ENCODE data around the gene CADM2.

Gene CADM2

GRCh38 chr3:85560088-85560785 lies 601.4 kb downstream of the CADM2 start:
- no peaks in the 10 kb centered on the region for H3K36me3 ChIP-seq (ENCODE audit: insufficient read depth, low read length)
- no peaks in the 10 kb centered on the region for H3K4me1 ChIP-seq (ENCODE audit: insufficient read depth, low read length)
- H3K27me3 ChIP-seq (ENCODE audit: insufficient read depth, low read length): no peaks in the 10 kb centered on the region
- H2AFZ ChIP-seq (ENCODE audit: low read depth, low read length): no peak overlapping the region
- H3K4me3 ChIP-seq (ENCODE audit: low read length): no peak overlapping the region
- H3K9me3 ChIP-seq (ENCODE audit: low read length): no peaks in the 10 kb centered on the region

DNA sequence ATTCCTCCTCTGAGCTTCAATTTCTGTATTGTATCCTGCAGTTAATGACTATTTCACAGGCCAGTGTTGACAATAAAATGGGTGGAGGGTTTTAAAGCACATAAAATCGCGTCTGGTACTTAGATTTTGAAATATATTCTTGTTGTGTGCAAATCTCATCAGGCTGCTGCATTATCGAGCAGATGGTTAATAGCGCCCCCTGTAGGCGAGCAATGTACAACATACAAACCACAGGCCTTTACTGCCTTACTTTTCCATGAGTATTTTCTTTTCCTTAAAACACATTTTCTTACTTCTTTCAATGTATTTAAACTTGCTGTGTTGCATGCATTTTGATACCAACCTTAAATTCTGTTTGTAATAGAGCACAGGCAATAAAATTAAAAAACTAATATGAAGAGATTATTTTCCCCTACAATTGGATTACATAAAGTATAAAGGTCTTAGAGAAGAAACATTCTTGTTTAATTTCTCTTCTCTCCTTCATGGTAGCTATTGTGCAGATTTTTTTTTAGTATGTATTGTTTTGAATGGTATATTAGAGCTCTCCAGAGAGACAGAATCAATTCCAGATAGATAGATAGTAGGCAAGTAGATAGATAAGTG lies 608.4 kb downstream of the CADM2 start:
- Histone ChIP-seq H2AFZ (ENCODE audit: low read depth, low read length) (no peak overlapping the region), H3K4me1 (ENCODE audit: insufficient read depth, low read length) (no peaks in the 10 kb centered on the region), H3K27me3 (ENCODE audit: insufficient read depth, low read length) (no peaks in the 10 kb centered on the region), H3K36me3 (ENCODE audit: insufficient read depth, low read length) (no peaks in the 10 kb centered on the region), H3K9me3 (ENCODE audit: low read length) (no peaks in the 10 kb centered on the region), H3K4me3 (ENCODE audit: low read length) (no peak overlapping the region)

DNA sequence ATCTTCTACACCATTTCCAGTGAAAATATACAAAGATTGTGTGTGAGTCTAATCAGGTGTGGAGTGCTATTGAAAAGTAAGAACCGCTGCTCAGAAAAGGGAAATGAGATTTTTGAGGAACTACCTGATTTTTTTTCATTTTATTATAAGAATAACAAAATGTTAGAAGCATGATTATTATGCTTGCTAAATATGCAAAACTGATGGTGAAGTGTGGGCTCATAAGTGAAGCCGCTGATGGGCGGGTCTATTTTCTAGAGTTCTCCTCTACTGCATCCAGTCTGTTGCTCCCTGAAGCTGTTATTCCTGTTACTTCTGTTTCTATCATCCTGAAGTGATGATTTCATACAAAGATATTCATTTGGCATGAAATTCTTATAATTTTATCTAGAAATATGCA lies 612.0 kb downstream of the CADM2 start:
- Histone ChIP-seq H3K9me3 (ENCODE audit: low read length) (no peaks in the 10 kb centered on the region), H3K27me3 (ENCODE audit: insufficient read depth, low read length) (no peaks in the 10 kb centered on the region), H3K36me3 (ENCODE audit: insufficient read depth, low read length) (no peaks in the 10 kb centered on the region), H3K4me1 (ENCODE audit: insufficient read depth, low read length) (no peaks in the 10 kb centered on the region), H3K4me3 (ENCODE audit: low read length) (no peak overlapping the region), H2AFZ (ENCODE audit: low read depth, low read length) (no peak overlapping the region)

DNA sequence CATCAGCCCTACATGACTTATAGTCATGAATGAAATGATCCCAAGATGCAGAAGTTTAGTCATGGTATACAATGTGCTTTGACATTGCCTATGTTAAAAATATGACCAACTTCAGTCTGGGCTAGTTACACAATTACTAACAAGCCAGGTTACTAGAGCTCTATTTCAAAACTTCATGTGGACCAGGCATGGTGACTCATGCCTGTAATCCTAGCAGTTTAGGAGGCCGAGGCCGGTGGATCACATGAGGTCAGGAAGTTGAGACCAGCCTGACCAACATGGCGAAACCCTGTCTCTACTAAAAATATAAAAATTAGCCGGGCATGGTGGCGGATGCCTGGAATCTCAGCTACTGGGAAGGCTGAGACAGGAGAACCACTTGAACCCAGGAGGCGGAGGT lies 613.0 kb downstream of the CADM2 start:
- H3K4me1 ChIP-seq (ENCODE audit: insufficient read depth, low read length): no peaks in the 10 kb centered on the region
- no peak overlapping the region for H2AFZ ChIP-seq (ENCODE audit: low read depth, low read length)
- no peaks in the 10 kb centered on the region for H3K9me3 ChIP-seq (ENCODE audit: low read length)
- H3K36me3 ChIP-seq (ENCODE audit: insufficient read depth, low read length): no peaks in the 10 kb centered on the region
- H3K27me3 ChIP-seq (ENCODE audit: insufficient read depth, low read length): no peaks in the 10 kb centered on the region
- H3K4me3 ChIP-seq (ENCODE audit: low read length): no peak overlapping the region

GRCh38 chr3:85572426-85572825 lies 613.6 kb downstream of the CADM2 start:
- Histone ChIP-seq H3K4me1 (ENCODE audit: insufficient read depth, low read length) (no peaks in the 10 kb centered on the region), H3K4me3 (ENCODE audit: low read length) (no peak overlapping the region), H2AFZ (ENCODE audit: low read depth, low read length) (no peak overlapping the region), H3K27me3 (ENCODE audit: insufficient read depth, low read length) (no peaks in the 10 kb centered on the region), H3K36me3 (ENCODE audit: insufficient read depth, low read length) (no peaks in the 10 kb centered on the region), H3K9me3 (ENCODE audit: low read length) (no peaks in the 10 kb centered on the region)

GRCh38 chr3:85572978-85573377 lies 614.2 kb downstream of the CADM2 start:
- H3K9me3 ChIP-seq (ENCODE audit: low read length): no peaks in the 10 kb centered on the region
- H3K4me3 ChIP-seq (ENCODE audit: low read length): no peak overlapping the region
- no peak overlapping the region for H2AFZ ChIP-seq (ENCODE audit: low read depth, low read length)
- no peaks in the 10 kb centered on the region for H3K4me1 ChIP-seq (ENCODE audit: insufficient read depth, low read length)
- no peaks in the 10 kb centered on the region for H3K36me3 ChIP-seq (ENCODE audit: insufficient read depth, low read length)
- H3K27me3 ChIP-seq (ENCODE audit: insufficient read depth, low read length): no peaks in the 10 kb centered on the region

DNA sequence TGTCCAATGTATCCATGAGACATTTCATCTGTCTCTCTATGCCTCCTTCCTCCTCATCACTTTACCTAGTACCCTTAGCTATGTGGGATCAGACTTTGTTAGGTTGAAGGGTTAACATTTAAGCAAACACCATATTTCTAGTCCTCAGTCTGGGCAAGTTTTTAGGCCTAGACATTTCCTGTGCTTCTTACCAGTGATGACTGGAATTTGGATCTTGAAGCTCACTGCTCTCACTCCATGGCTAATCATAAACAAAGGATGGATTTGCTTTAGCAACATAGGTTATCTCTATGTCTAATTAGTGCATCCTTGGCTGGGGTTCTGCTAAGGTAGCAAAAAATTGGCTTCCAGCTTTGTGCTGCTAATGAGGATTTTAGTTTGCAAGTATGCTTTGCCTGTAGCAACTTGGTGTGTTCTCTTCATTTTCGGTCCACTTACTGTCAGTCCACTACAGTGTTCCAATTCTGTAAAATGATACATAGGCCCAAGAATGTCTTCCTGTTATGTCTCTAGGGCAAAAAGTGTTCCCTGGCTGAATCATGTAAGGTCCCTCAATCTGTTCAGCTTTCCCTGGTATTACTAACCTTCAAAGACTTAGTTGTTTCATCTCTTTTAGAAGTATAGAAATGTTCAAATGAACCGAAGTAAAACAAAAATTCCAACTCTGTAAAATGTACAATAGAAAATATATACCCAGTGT lies 615.4 kb downstream of the CADM2 start:
- no peaks in the 10 kb centered on the region for H3K27me3 ChIP-seq (ENCODE audit: insufficient read depth, low read length)
- no peaks in the 10 kb centered on the region for H3K36me3 ChIP-seq (ENCODE audit: insufficient read depth, low read length)
- no peak overlapping the region for H3K4me3 ChIP-seq (ENCODE audit: low read length)
- H3K9me3 ChIP-seq (ENCODE audit: low read length): no peaks in the 10 kb centered on the region
- H3K4me1 ChIP-seq (ENCODE audit: insufficient read depth, low read length): no peaks in the 10 kb centered on the region
- H2AFZ ChIP-seq (ENCODE audit: low read depth, low read length): no peak overlapping the region

DNA sequence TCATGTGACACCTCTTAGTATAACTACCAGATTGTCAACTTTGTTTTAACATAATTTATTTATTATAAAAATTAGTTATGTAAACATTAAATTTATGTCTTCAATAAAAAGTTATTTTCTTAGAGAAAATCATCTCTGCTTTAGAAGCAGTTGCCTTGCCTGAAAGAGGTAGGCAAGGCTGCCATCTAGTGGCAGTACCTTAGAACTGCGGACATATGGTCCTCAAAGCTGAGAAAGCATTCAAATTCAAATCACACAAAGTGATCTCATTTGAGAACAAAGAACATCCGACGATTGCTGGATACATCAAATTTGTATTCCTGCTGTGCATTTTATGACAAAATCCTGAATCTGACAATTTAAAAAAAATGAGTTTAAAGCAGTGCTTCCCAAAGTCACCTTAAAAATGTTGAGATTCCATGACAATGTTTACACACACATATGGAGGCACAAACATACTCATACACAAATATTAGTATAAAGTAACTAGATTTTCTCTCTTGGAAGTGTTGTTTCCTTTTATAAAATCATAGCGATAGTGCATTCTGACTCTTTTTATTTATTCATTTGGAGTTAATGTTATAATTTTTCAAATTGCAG lies 617.4 kb downstream of the CADM2 start:
- Histone ChIP-seq H3K9me3 (ENCODE audit: low read length) (no peaks in the 10 kb centered on the region), H2AFZ (ENCODE audit: low read depth, low read length) (no peak overlapping the region), H3K4me3 (ENCODE audit: low read length) (peak overlapping the region; percentile 14), H3K4me1 (ENCODE audit: insufficient read depth, low read length) (no peaks in the 10 kb centered on the region), H3K27me3 (ENCODE audit: insufficient read depth, low read length) (no peaks in the 10 kb centered on the region), H3K36me3 (ENCODE audit: insufficient read depth, low read length) (no peaks in the 10 kb centered on the region)

GRCh38 chr3:85576697-85577200 lies 618.0 kb downstream of the CADM2 start:
- no peaks in the 10 kb centered on the region for H3K9me3 ChIP-seq (ENCODE audit: low read length)
- no peak overlapping the region for H3K4me3 ChIP-seq (ENCODE audit: low read length)
- H3K4me1 ChIP-seq (ENCODE audit: insufficient read depth, low read length): no peaks in the 10 kb centered on the region
- no peaks in the 10 kb centered on the region for H3K36me3 ChIP-seq (ENCODE audit: insufficient read depth, low read length)
- no peak overlapping the region for H2AFZ ChIP-seq (ENCODE audit: low read depth, low read length)
- no peaks in the 10 kb centered on the region for H3K27me3 ChIP-seq (ENCODE audit: insufficient read depth, low read length)

DNA sequence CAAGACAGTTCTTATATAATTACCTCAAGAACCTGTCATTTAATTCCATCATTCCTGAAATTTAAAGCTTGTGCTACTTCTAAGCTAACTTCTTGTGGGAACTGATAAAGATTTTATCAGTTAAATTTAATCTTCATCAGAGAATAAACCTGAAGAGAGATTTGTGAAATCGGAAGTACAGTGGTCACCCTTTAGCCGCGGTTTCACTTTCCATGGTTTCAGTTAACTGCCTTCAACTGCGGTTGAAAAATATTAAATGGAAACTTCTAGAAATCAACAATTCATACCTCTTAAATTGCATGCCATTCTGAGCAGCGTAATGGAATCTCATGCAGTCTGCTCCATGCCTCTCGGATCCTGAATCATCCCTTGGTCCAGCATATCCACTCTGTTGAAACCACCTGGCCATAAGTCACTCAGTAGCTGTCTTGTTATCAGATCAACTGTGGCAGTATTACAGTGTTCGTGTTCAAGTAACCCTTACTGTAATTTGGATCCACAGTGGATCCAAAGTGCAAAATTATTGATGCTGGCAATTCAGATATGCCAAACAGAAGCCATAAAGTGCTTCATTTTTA lies 626.1 kb downstream of the CADM2 start:
- H3K36me3 ChIP-seq (ENCODE audit: insufficient read depth, low read length): no peaks in the 10 kb centered on the region
- no peaks in the 10 kb centered on the region for H3K27me3 ChIP-seq (ENCODE audit: insufficient read depth, low read length)
- H2AFZ ChIP-seq (ENCODE audit: low read depth, low read length): no peak overlapping the region
- no peak overlapping the region for H3K4me3 ChIP-seq (ENCODE audit: low read length)
- H3K4me1 ChIP-seq (ENCODE audit: insufficient read depth, low read length): peaks cover 16% of the 10 kb centered on the region
- H3K9me3 ChIP-seq (ENCODE audit: low read length): no peaks in the 10 kb centered on the region

DNA sequence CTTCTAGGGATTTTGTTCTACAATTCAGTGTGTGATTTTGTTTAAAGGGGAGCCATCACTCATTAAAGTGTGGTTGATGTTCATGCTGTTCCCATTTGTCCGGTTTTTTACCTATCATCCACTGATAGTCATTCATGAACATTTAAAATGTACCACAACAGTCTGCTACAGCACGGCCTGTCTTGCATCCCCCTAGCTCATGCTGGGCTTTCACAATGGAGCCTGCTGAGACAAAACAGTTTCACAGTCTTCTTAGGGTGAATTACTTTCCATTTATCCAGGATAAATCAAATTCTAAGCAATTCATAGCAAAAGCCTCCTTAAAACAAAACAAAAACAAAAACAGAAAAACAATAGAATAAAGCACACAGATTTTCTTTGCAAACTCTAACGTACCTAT lies 627.2 kb downstream of the CADM2 start:
- Histone ChIP-seq H2AFZ (ENCODE audit: low read depth, low read length) (no peak overlapping the region), H3K9me3 (ENCODE audit: low read length) (no peaks in the 10 kb centered on the region), H3K27me3 (ENCODE audit: insufficient read depth, low read length) (no peaks in the 10 kb centered on the region), H3K36me3 (ENCODE audit: insufficient read depth, low read length) (no peaks in the 10 kb centered on the region), H3K4me3 (ENCODE audit: low read length) (no peak overlapping the region), H3K4me1 (ENCODE audit: insufficient read depth, low read length) (peaks cover 16% of the 10 kb centered on the region)

DNA sequence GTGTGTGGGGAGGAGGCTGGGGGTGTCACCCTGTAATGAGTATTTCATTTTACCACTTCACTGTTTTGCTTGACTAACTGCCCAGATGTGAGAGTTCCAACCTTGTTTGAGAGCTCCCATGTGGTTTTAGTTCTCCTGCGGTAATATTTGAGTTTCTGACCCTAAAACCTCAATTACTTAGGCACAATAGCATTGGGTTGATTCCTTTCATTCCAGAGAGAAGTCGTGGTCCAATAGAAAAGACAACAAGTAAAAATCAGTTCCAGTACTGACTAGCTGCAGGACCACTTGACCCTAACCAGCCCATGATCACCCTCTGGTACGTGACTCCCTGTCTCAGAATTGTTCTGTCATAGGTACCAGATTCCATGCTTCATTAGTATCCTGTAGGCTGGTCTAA lies 630.4 kb downstream of the CADM2 start:
- no peaks in the 10 kb centered on the region for H3K9me3 ChIP-seq (ENCODE audit: low read length)
- no peak overlapping the region for H2AFZ ChIP-seq (ENCODE audit: low read depth, low read length)
- no peaks in the 10 kb centered on the region for H3K27me3 ChIP-seq (ENCODE audit: insufficient read depth, low read length)
- H3K4me3 ChIP-seq (ENCODE audit: low read length): no peak overlapping the region
- H3K4me1 ChIP-seq (ENCODE audit: insufficient read depth, low read length): peaks cover 16% of the 10 kb centered on the region
- H3K36me3 ChIP-seq (ENCODE audit: insufficient read depth, low read length): no peaks in the 10 kb centered on the region

DNA sequence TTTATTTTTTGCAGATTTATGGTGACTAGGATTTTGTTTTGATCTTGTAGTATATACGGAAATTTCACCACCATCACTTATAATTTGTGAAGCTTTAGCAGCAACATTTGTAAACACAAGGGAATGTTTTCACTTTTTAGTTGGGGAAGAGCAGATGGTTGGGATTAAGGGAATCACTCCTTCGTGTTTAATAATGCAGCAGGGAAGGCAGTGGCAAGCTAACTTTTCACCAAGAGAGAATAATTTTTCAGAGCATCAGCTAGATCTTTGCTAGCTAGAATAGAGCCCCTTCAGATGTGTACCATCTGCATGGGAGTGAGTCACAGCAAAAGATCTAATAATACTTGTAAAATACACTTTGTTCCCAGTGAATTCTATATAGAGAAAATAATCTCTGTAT lies 632.7 kb downstream of the CADM2 start:
- Histone ChIP-seq H3K9me3 (ENCODE audit: low read length) (no peaks in the 10 kb centered on the region), H3K4me3 (ENCODE audit: low read length) (no peak overlapping the region)

More for the DNA sequence above, 632.7 kb downstream of the CADM2 start:
- peaks cover 9% of the 10 kb centered on the region for H3K4me1 ChIP-seq (ENCODE audit: insufficient read depth, low read length)
- no peaks in the 10 kb centered on the region for H3K36me3 ChIP-seq (ENCODE audit: insufficient read depth, low read length)
- no peaks in the 10 kb centered on the region for H3K27me3 ChIP-seq (ENCODE audit: insufficient read depth, low read length)
- no peak overlapping the region for H2AFZ ChIP-seq (ENCODE audit: low read depth, low read length)
